ENCODE data around the gene OXCT1. TPM values are rescaled to one million over a fixed set of nuclear protein-coding genes. Genes with fewer than 3 reads are reported as not detected.

The OXCT1 gene
- polyA plus RNA-seq, result 25.0 TPM

GRCh38 chr5:41869724-41870626, at the start of gene OXCT1:
TSS of gene OXCT1 (minus strand) at chr5:41870425. CDS start at chr5:41870358, 67 bp downstream.
- Mint-ChIP-seq H3K4me3 (peak within 1 kb of the TSS; percentile 94 to 99 (median 96)), H3K27me3 (no peaks in the 10 kb centered on the region), H3K9me3 (no peaks in the 10 kb centered on the region), H3K4me1 (peaks cover 21 to 38% (median 35%) of the 10 kb centered on the region in 3 donors), H3K27ac (peak within 1 kb of the TSS; percentile 92 to 98 (median 97)), H3K36me3 (no peaks in the 10 kb centered on the region)

- Mint-ChIP-seq H3K4me3 (no peak overlapping the region), H3K36me3 (peaks cover 12% of the 10 kb centered on the region), H3K27me3 (no peaks in the 10 kb centered on the region), H3K4me1 (peaks cover 8 to 14% (median 12%) of the 10 kb centered on the region in 3 donors), H3K27ac (peak overlapping the region in 2 of 3 donors; percentile 4 to 49), H3K9me3 (no peaks in the 10 kb centered on the region)
Observed at GRCh38 chr5:41918105-41918504, 47.9 kb upstream of the OXCT1 start.

GRCh38 chr5:41908374-41909079, 38.3 kb upstream of the OXCT1 start:
- peak overlapping the region in 1 of 4 donors; percentile 47 for H3K4me3 Mint-ChIP-seq
- H3K27me3 Mint-ChIP-seq, result no peaks in the 10 kb centered on the region
- H3K9me3 Mint-ChIP-seq, result no peaks in the 10 kb centered on the region
- H3K36me3 Mint-ChIP-seq, result peaks cover 6% of the 10 kb centered on the region
- H3K4me1 Mint-ChIP-seq, result peaks cover 12 to 28% (median 16%) of the 10 kb centered on the region in 3 donors
- H3K27ac Mint-ChIP-seq, result no peak overlapping the region

GRCh38 chr5:41906151-41906550, 35.9 kb upstream of the OXCT1 start:
- Mint-ChIP-seq H3K4me1 (peaks cover 12 to 31% (median 17%) of the 10 kb centered on the region in 3 donors), H3K36me3 (peaks cover 1% of the 10 kb centered on the region), H3K27me3 (no peaks in the 10 kb centered on the region), H3K27ac (no peak overlapping the region), H3K4me3 (peak overlapping the region in 1 of 4 donors; percentile 25), H3K9me3 (no peaks in the 10 kb centered on the region)

GRCh38 chr5:41903892-41904799, 33.9 kb upstream of the OXCT1 start, which contains the start of gene RIMOC1:
TSS of gene RIMOC1 (plus strand) at chr5:41904344. CDS start at chr5:41904368, 24 bp downstream.
- Mint-ChIP-seq H3K4me1 (peaks cover 12 to 31% (median 17%) of the 10 kb centered on the region in 3 donors), H3K9me3 (no peaks in the 10 kb centered on the region), H3K27ac (peak within 1 kb of the TSS; percentile 98 to 99 (median 99)), H3K36me3 (peaks cover 1% of the 10 kb centered on the region), H3K4me3 (peak within 1 kb of the TSS; percentile 95 to 100 (median 96)), H3K27me3 (no peaks in the 10 kb centered on the region)

- Mint-ChIP-seq H3K27me3 (no peaks in the 10 kb centered on the region), H3K4me1 (peaks cover 12 to 31% (median 17%) of the 10 kb centered on the region in 3 donors), H3K27ac (peak overlapping the region; percentile 98 to 99 (median 99))
Observed at GRCh38 chr5:41903382-41903891, 33.2 kb upstream of the OXCT1 start.

GRCh38 chr5:41896230-41896629, 26.0 kb upstream of the OXCT1 start:
- H3K4me1 Mint-ChIP-seq, result peaks cover 0 to 3% (median 2%) of the 10 kb centered on the region in 3 donors
- peaks cover 1% of the 10 kb centered on the region for H3K36me3 Mint-ChIP-seq
- H3K9me3 Mint-ChIP-seq, result no peaks in the 10 kb centered on the region
- H3K27me3 Mint-ChIP-seq, result peaks cover 17% of the 10 kb centered on the region
- H3K4me3 Mint-ChIP-seq, result no peak overlapping the region
- H3K27ac Mint-ChIP-seq, result no peak overlapping the region

More at GRCh38 chr5:41903382-41903891, 33.2 kb upstream of the OXCT1 start:
- H3K4me3 Mint-ChIP-seq, result peak overlapping the region; percentile 95 to 100 (median 96)
- H3K36me3 Mint-ChIP-seq, result peaks cover 1% of the 10 kb centered on the region
- H3K9me3 Mint-ChIP-seq, result no peaks in the 10 kb centered on the region

- Mint-ChIP-seq H3K27me3 (peaks cover 24% of the 10 kb centered on the region), H3K9me3 (no peaks in the 10 kb centered on the region), H3K4me3 (no peak overlapping the region), H3K36me3 (peaks cover 1% of the 10 kb centered on the region), H3K27ac (no peak overlapping the region), H3K4me1 (peaks cover 0 to 3% (median 2%) of the 10 kb centered on the region in 3 donors)
Observed at GRCh38 chr5:41893074-41893851, 23.0 kb upstream of the OXCT1 start.

GRCh38 chr5:41892031-41892430, 21.8 kb upstream of the OXCT1 start:
- peaks cover 27% of the 10 kb centered on the region for H3K27me3 Mint-ChIP-seq
- no peaks in the 10 kb centered on the region for H3K9me3 Mint-ChIP-seq

GRCh38 chr5:41891066-41891707, 21.0 kb upstream of the OXCT1 start:
- Mint-ChIP-seq H3K27me3 (peaks cover 27% of the 10 kb centered on the region), H3K4me1 (peaks cover 0 to 3% (median 2%) of the 10 kb centered on the region in 3 donors), H3K36me3 (no peaks in the 10 kb centered on the region), H3K27ac (no peak overlapping the region), H3K4me3 (no peak overlapping the region), H3K9me3 (no peaks in the 10 kb centered on the region)

More at GRCh38 chr5:41892031-41892430, 21.8 kb upstream of the OXCT1 start:
- Mint-ChIP-seq H3K4me3 (no peak overlapping the region), H3K27ac (no peak overlapping the region), H3K36me3 (no peaks in the 10 kb centered on the region), H3K4me1 (peaks cover 0 to 3% (median 2%) of the 10 kb centered on the region in 3 donors)

- Mint-ChIP-seq H3K36me3 (peaks cover under 1% of the 10 kb centered on the region), H3K4me1 (no peaks in the 10 kb centered on the region), H3K9me3 (no peaks in the 10 kb centered on the region), H3K4me3 (no peak overlapping the region), H3K27ac (no peak overlapping the region), H3K27me3 (peaks cover 12% of the 10 kb centered on the region)
Observed at GRCh38 chr5:41885286-41885685, 15.1 kb upstream of the OXCT1 start.

- no peak overlapping the region for H3K27ac Mint-ChIP-seq
- no peaks in the 10 kb centered on the region for H3K9me3 Mint-ChIP-seq
- H3K27me3 Mint-ChIP-seq, result peaks cover 8% of the 10 kb centered on the region
- H3K4me3 Mint-ChIP-seq, result no peak overlapping the region
- no peaks in the 10 kb centered on the region for H3K4me1 Mint-ChIP-seq
- H3K36me3 Mint-ChIP-seq, result peaks cover 3% of the 10 kb centered on the region
Observed at GRCh38 chr5:41883936-41884335, 13.7 kb upstream of the OXCT1 start.

GRCh38 chr5:41883243-41883642, 13.0 kb upstream of the OXCT1 start:
- Mint-ChIP-seq H3K4me3 (no peak overlapping the region), H3K4me1 (no peaks in the 10 kb centered on the region), H3K36me3 (peaks cover 3% of the 10 kb centered on the region), H3K27me3 (peaks cover 8% of the 10 kb centered on the region), H3K9me3 (no peaks in the 10 kb centered on the region), H3K27ac (no peak overlapping the region)
